Measurements from ENCODE around the gene SSRP1.

The SSRP1 gene

DNA sequence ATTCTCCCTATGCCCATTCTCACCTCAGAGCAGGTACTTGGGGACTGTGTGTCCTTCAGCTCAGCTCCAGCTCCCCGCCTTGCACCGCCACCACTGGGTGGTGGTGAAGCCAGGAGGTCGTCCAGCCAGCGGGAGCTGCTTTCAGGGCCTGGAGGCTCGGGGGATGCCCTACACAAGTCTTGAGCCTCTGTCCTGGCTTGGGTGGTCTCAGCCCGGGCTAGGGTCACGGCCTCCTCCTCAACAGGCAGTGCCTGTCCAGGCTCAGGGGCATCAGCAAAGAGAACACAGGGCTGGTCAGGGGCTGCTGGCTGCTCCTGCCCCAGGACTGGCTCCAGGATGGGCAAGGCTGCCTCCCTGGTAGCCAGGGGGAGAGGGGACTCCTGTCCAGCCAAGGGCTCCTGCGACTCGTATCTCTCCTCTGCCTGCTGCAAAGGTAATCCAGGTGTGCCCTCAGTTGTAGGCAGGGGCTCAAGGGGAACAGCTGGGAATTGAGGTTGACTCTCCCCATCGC, 23.1 kb downstream of the SSRP1 start:
- CTCF ChIA-PET, result interaction anchor here (0.5 to 2.1 kb wide), 2 partner anchors 10 to 212 kb away, joined by 3 to 7 read pairs; no protein-coding TSS in a partner anchor
- POLR2A ChIA-PET, result interaction anchor here (1.2 to 3.9 kb wide), 3 partner anchors 11 to 34 kb away, joined by 3 to 95 read pairs (median 11); partner anchors contain the start of genes SSRP1 and TNKS1BP1
- Histone ChIP-seq H3K27ac (ENCODE audit: extremely low read depth, low read depth, low read length) (no peak overlapping the region), H3K4me3 (ENCODE audit: low read depth, low read length) (no peak overlapping the region), H3K4me1 (ENCODE audit: control insufficient read depth, insufficient read depth, low read length) (no peaks in the 10 kb centered on the region), H3K36me3 (ENCODE audit: control insufficient read depth in 2 of 2, insufficient read depth in 1 of 2, low read length in 2 of 2) (peaks cover 0 to 87% of the 10 kb centered on the region in 2 experiments; a peak in 1 of 3 replicates), H3K9me3 (ENCODE audit: control insufficient read depth, insufficient read depth, low read depth, low read length) (no peaks in the 10 kb centered on the region)
- TF ChIP-seq ZNF398 (tag by site-specific recombination; IDR thresholded peaks at IDR 0.05), result no peak
- TF ChIP-seq ZNF248 (tag by site-specific recombination; IDR thresholded peaks at IDR 0.05), result no peak
- TF ChIP-seq KLF7 (tag by site-specific recombination; IDR thresholded peaks at IDR 0.05; ENCODE audit: borderline replicate concordance), result no peak
- no peak for TF ChIP-seq PRDM4 (tag by site-specific recombination; IDR thresholded peaks at IDR 0.05)
- TF ChIP-seq, protein P1, sequence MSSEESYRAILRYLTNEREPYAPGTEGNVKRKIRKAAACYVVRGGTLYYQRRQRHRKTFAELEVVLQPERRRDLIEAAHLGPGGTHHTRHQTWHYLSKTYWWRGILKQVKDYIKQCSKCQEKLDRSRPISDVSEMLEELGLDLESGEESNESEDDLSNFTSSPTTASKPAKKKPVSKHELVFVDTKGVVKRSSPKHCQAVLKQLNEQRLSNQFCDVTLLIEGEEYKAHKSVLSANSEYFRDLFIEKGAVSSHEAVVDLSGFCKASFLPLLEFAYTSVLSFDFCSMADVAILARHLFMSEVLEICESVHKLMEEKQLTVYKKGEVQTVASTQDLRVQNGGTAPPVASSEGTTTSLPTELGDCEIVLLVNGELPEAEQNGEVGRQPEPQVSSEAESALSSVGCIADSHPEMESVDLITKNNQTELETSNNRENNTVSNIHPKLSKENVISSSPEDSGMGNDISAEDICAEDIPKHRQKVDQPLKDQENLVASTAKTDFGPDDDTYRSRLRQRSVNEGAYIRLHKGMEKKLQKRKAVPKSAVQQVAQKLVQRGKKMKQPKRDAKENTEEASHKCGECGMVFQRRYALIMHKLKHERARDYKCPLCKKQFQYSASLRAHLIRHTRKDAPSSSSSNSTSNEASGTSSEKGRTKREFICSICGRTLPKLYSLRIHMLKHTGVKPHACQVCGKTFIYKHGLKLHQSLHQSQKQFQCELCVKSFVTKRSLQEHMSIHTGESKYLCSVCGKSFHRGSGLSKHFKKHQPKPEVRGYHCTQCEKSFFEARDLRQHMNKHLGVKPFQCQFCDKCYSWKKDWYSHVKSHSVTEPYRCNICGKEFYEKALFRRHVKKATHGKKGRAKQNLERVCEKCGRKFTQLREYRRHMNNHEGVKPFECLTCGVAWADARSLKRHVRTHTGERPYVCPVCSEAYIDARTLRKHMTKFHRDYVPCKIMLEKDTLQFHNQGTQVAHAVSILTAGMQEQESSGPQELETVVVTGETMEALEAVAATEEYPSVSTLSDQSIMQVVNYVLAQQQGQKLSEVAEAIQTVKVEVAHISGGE (tag by site-specific recombination; conservative IDR thresholded peaks at IDR 0.05; ENCODE audit: low read depth), result no peak
- TF ChIP-seq, protein P2, sequence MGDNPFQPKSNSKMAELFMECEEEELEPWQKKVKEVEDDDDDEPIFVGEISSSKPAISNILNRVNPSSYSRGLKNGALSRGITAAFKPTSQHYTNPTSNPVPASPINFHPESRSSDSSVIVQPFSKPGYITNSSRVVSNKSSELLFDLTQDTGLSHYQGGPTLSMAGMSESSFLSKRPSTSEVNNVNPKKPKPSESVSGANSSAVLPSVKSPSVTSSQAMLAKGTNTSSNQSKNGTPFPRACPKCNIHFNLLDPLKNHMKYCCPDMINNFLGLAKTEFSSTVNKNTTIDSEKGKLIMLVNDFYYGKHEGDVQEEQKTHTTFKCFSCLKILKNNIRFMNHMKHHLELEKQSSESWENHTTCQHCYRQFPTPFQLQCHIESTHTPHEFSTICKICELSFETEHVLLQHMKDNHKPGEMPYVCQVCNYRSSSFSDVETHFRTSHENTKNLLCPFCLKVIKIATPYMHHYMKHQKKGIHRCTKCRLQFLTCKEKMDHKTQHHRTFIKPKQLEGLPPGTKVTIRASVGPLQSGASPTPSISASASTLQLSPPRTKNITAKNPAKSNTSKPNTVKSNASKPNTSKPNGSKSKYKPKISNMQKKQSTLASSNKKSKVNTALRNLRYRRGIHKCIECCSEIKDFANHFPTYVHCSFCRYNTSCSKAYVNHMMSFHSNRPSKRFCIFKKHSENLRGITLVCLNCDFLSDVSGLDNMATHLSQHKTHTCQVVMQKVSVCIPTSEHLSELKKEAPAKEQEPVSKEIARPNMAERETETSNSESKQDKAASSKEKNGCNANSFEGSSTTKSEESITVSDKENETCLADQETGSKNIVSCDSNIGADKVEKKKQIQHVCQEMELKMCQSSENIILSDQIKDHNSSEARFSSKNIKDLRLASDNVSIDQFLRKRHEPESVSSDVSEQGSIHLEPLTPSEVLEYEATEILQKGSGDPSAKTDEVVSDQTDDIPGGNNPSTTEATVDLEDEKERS (tag by site-specific recombination; IDR thresholded peaks at IDR 0.05), result no peak
- no peak for TF ChIP-seq ZNF660 (tag by site-specific recombination; IDR thresholded peaks at IDR 0.05)
- TF ChIP-seq ZNF2 (tag by site-specific recombination; IDR thresholded peaks at IDR 0.05), result no peak
- no peak for TF ChIP-seq ZNF23 (tag by site-specific recombination; IDR thresholded peaks at IDR 0.05; ENCODE audit: borderline replicate concordance)
- TF ChIP-seq, protein P3, sequence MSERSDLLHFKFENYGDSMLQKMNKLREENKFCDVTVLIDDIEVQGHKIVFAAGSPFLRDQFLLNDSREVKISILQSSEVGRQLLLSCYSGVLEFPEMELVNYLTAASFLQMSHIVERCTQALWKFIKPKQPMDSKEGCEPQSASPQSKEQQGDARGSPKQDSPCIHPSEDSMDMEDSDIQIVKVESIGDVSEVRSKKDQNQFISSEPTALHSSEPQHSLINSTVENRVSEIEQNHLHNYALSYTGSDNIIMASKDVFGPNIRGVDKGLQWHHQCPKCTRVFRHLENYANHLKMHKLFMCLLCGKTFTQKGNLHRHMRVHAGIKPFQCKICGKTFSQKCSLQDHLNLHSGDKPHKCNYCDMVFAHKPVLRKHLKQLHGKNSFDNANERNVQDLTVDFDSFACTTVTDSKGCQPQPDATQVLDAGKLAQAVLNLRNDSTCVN (tag by site-specific recombination; optimal IDR thresholded peaks at IDR 0.05), result no peak
- TF ChIP-seq HOXA7 (CRISPR knock-in tag; IDR thresholded peaks at IDR 0.05; ENCODE audit: borderline replicate concordance), result no peak
- no peak for TF ChIP-seq ZBTB7A (tag by site-specific recombination; IDR thresholded peaks at IDR 0.05; ENCODE audit: low read depth)
- no peak for TF ChIP-seq ZNF274 (IDR thresholded peaks at IDR 0.05; ENCODE audit: low read length)
- no peak for TF ChIP-seq ZNF274 (tag by site-specific recombination; IDR thresholded peaks at IDR 0.05; ENCODE audit: borderline replicate concordance)

Data from HEK293 (cell line).